ENCODE results near the gene CNGB1.
"Not testable (repeated sequence)": the region's sequence is repeated elsewhere in the genome, so short reads cannot be mapped to it uniquely, and the experiment has no call there.

- not testable (repeated sequence) for TF ChIP-seq EP300, CTCF (IDR thresholded peaks at IDR 0.05)
Observed at GRCh38 chr16:57917489-57917888, 53.4 kb downstream of the CNGB1 start.

Data from ovary (tissue), 3 donors.